Hematopoietic multipotent progenitor cell treated with erythropoietin and hydrocortisone succinate and interleukin-3 and kit ligand, for 6 days (in vitro differentiated cells): ENCODE data around the gene CD68.
"Not testable (repeated sequence)": the region's sequence is repeated elsewhere in the genome, so short reads cannot be mapped to it uniquely, and the experiment has no call there.

Source experiments
- DNase-seq: peaks from one replicate; pipeline ENCODE4 v3.0.0-alpha.2; 2015

Gene CD68

GRCh38 chr17:7613769-7614424 is 34.5 kb downstream of the CD68 start:
- no peak for DNase-seq

- peak; percentile 100 for DNase-seq
Observed at GRCh38 chr17:7614425-7615264, 35.2 kb downstream of the CD68 start, which contains the start of gene FXR2. FXR2 (minus strand) TSS chr17:7614897; CDS start chr17:7614532, 365 bp downstream.

GRCh38 chr17:7615265-7615747 is 35.9 kb downstream of the CD68 start:
- DNase-seq = no peak

- DNase-seq = no peak
Observed at GRCh38 chr17:7618608-7619007, 39.2 kb downstream of the CD68 start.

GRCh38 chr17:7620835-7621234 is 41.4 kb downstream of the CD68 start:
- no peak for DNase-seq

- no peak for DNase-seq
Observed at GRCh38 chr17:7623661-7624060, 44.2 kb downstream of the CD68 start.

- not testable (repeated sequence) for DNase-seq
Observed at GRCh38 chr17:7625749-7626148, 46.3 kb downstream of the CD68 start.

- DNase-seq = no peak
Observed at GRCh38 chr17:7626307-7626706, 46.9 kb downstream of the CD68 start.

- DNase-seq = no peak
Observed at GRCh38 chr17:7626956-7627249, 47.5 kb downstream of the CD68 start.

GRCh38 chr17:7627250-7628121 is 48.0 kb downstream of the CD68 start, which contains the start of gene SAT2:
SAT2 (minus strand) TSS chr17:7627821; CDS start chr17:7627635, 186 bp downstream.
- peak; percentile 97 for DNase-seq

- no peak for DNase-seq
Observed at GRCh38 chr17:7629939-7630571, 50.6 kb downstream of the CD68 start, which contains the start of gene SHBG. SHBG (plus strand) TSS chr17:7630135; CDS start chr17:7630173, 38 bp downstream.
